Kidney epithelial cell (primary cell): Measurements from ENCODE around the gene LRRC59. TPM values are rescaled to one million over a fixed set of nuclear protein-coding genes. Genes with fewer than 3 reads are reported as not detected.

Experiments
- DNase-seq: peaks from one replicate; pipeline ENCODE4 v3.0.0-alpha.2; 2010; ENCODE audit warnings: low read depth
- H3K27me3 ChIP-seq: 2 replicates; pipeline ENCODE4 v1.6.0; 2011; ENCODE audit warnings: low read length; ENCODE audit not compliant: control insufficient read depth, insufficient read depth
- H3K36me3 ChIP-seq: 2 replicates; pipeline ENCODE4 v1.5.1; 2011; ENCODE audit warnings: low read length; ENCODE audit not compliant: control insufficient read depth, insufficient read depth
- H3K4me3 ChIP-seq: 2 replicates; pipeline ENCODE4 v1.5.1; 2011; ENCODE audit warnings: low read depth, mild to moderate bottlenecking, control low read depth, low read length
- CTCF ChIP-seq: IDR thresholded peaks from 2 replicates; pipeline ENCODE4 v1.5.1; 2011; ENCODE audit warnings: mild to moderate bottlenecking, moderate library complexity, low read length, control low read depth, inconsistent platforms; ENCODE audit not compliant: insufficient read depth, poor library complexity, severe bottlenecking
- total RNA-seq: library from RNA; depleted of rRNA; stranded (reverse); fragments of >200 nt; gene quantifications from 2 replicates; pipeline ENCODE4 v1.2.3, GENCODE V29; 2015

Gene LRRC59
- total RNA-seq, result 172 and 179 TPM in 2 replicates

- peak within 1 kb of the TSS; percentile 61 for H3K4me3 ChIP-seq
- H3K27me3 ChIP-seq, result no peaks in the 10 kb centered on the region
- peaks cover 3% of the 10 kb centered on the region for H3K36me3 ChIP-seq
- DNase-seq, result peak; percentile 34
- TF ChIP-seq CTCF, result peak; percentile 97
Measured at GRCh38 chr17:50397111-50397918, at the start of gene LRRC59. LRRC59 (minus strand) TSS chr17:50397523; CDS start chr17:50397317, 206 bp downstream.

DNA sequence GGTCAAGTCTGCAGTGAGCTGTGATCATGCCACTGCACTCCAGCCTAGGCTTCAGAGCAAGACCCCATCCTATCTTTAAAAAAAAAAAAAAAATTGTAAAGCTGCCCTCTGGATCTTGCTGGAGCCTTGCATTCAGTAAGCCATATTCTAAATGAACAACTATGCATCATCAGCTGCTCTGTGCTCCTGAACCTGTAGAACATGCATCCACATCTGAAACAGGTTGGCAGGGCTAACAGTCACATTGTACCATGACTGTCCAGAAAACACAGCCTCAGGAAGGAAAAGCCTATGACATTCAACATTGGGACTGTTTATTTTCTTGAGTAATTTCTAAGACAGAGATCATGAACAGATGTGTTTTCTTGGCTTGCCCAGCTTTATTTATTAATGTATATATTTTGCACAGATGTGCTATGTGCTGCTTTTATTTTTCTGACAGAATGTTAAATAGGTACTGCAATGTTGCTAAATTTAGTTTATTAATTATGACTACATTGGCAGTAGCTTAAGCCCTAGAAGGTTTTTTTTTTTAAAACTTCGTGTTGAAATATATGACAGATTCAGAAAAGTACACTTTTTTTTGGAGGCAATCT is 48.5 kb upstream of the LRRC59 start:
- Histone ChIP-seq H3K4me3 (no peak overlapping the region), H3K36me3 (no peaks in the 10 kb centered on the region), H3K27me3 (no peaks in the 10 kb centered on the region)
- TF ChIP-seq CTCF, result no peak
- DNase-seq, result no peak

- no peak for DNase-seq
- Histone ChIP-seq H3K4me3 (no peak overlapping the region), H3K27me3 (no peaks in the 10 kb centered on the region), H3K36me3 (no peaks in the 10 kb centered on the region)
- no peak for TF ChIP-seq CTCF
Measured at GRCh38 chr17:50444841-50445715, 47.8 kb upstream of the LRRC59 start.

GRCh38 chr17:50443505-50443974 is 46.2 kb upstream of the LRRC59 start:
- TF ChIP-seq CTCF, result no peak
- H3K27me3 ChIP-seq, result no peaks in the 10 kb centered on the region
- H3K36me3 ChIP-seq, result no peaks in the 10 kb centered on the region
- no peak for DNase-seq
- no peak overlapping the region for H3K4me3 ChIP-seq

DNA sequence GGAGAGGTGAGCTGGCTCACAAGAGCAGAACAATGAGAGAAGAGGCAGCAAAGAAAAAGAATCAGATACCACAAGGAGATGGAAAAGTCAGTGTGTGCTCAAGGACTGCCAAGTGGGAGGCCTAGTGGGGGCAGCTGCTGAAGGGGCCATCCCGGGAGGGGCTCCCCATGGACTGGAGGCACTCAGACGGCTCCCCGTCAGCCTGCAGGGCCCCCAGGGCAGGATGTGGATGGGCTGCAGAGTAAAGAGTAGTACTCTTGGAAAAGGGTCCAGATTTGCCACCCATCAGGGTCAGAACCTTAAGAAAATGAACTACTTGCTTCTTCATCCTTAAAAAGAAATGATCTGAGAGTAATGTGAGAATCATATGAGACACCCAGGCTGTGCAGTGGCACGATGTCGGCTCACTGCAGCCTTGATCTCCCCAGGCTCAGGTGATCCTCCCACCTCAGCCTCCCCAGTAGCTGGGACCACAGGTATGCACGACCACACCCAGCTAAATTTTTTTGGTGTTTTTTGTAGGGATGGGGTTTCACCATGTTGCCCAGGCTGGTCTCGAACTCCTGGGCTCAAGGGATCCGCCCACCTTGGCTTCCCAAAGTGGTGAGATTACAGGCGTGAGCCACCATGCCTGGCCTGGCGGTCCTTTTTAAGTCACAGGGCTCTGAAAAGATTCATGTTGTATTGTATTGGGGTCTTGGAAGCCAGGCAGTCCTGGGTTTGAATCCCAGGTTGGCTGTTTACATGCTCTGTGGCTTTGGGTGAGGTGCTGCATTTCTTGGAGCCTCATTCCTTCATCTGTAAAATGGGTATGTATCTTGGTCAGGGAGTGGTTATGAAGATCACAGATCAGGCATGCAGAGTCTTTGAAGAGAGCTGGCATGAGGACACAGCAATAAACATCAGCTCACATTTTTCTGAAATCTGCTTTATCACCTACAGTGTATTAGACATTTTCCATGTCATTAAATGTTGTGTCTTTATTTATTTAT is 43.8 kb upstream of the LRRC59 start:
- TF ChIP-seq CTCF, result no peak
- no peak for DNase-seq
- Histone ChIP-seq H3K36me3 (no peaks in the 10 kb centered on the region), H3K27me3 (no peaks in the 10 kb centered on the region), H3K4me3 (no peak overlapping the region)
